H1 (cell line): Measurements from ENCODE around the gene IL1RAP.

Experiments used
- EZH2 ChIP-seq: fragments of 200-600 bp; sonication (generic); IDR thresholded peaks from 2 replicates; pipeline ENCODE4 v1.7.1; 2012; ENCODE audit warnings: low read depth, mild to moderate bottlenecking, moderate library complexity, low read length, inconsistent platforms; ENCODE audit not compliant: severe bottlenecking
- TF ChIP-seq, protein P1 (sequence below), 3 experiments: IDR thresholded peaks; 1 replicate in 2 of 3; 2 replicates in 1 of 3; pipeline versions ENCODE4 v1.5.1 to v1.6.1; 2011; ENCODE audit warnings: low read length in 3 of 3, mild to moderate bottlenecking in 3 of 3, inconsistent platforms in 2 of 3, low read depth in 1 of 3, moderate library complexity in 1 of 3; ENCODE audit not compliant: insufficient read depth in 1 of 3; ENCODE audit errors: control extremely low read depth in 1 of 3

DNA sequence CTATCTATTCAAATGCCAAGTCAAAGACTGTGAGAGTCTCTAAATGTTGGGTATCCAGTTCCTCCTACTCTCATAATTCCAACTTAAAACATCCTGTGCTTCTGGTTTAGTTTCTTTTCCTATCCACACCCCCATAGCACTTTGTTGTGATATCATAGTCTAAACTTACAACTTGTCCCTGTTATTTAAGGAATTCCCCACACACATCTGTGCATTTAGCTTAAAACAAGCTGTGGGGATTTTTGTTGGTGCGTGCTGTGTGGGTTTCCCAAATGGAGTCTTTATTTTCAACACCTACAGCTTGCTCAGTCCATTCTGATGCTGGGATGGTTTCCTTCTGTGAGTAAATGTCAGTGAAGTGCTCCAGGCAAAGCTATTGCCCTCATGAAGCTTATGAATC is 181.3 kb downstream of the IL1RAP start:
- TF ChIP-seq, protein P1, sequence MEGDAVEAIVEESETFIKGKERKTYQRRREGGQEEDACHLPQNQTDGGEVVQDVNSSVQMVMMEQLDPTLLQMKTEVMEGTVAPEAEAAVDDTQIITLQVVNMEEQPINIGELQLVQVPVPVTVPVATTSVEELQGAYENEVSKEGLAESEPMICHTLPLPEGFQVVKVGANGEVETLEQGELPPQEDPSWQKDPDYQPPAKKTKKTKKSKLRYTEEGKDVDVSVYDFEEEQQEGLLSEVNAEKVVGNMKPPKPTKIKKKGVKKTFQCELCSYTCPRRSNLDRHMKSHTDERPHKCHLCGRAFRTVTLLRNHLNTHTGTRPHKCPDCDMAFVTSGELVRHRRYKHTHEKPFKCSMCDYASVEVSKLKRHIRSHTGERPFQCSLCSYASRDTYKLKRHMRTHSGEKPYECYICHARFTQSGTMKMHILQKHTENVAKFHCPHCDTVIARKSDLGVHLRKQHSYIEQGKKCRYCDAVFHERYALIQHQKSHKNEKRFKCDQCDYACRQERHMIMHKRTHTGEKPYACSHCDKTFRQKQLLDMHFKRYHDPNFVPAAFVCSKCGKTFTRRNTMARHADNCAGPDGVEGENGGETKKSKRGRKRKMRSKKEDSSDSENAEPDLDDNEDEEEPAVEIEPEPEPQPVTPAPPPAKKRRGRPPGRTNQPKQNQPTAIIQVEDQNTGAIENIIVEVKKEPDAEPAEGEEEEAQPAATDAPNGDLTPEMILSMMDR (IDR thresholded peaks at IDR 0.05; ENCODE audit: control extremely low read depth in 1 of 3, insufficient read depth in 1 of 3, low read depth in 1 of 3, low read length in 3 of 3), result no peak
- no peak for TF ChIP-seq EZH2
